GM18909 (cell line): ENCODE measurements around the gene PODXL.
"Not testable (repeated sequence)": the region's sequence is repeated elsewhere in the genome, so short reads cannot be mapped to it uniquely, and the experiment has no call there.

Experiments used
- ATAC-seq: cut with Tn5 transposase; IDR thresholded peaks from one replicate; pipeline ENCODE4 v1.9.1; 2021; ENCODE audit warnings: mild to moderate bottlenecking; ENCODE audit not compliant: unreplicated experiment, poor library complexity

PODXL gene

DNA sequence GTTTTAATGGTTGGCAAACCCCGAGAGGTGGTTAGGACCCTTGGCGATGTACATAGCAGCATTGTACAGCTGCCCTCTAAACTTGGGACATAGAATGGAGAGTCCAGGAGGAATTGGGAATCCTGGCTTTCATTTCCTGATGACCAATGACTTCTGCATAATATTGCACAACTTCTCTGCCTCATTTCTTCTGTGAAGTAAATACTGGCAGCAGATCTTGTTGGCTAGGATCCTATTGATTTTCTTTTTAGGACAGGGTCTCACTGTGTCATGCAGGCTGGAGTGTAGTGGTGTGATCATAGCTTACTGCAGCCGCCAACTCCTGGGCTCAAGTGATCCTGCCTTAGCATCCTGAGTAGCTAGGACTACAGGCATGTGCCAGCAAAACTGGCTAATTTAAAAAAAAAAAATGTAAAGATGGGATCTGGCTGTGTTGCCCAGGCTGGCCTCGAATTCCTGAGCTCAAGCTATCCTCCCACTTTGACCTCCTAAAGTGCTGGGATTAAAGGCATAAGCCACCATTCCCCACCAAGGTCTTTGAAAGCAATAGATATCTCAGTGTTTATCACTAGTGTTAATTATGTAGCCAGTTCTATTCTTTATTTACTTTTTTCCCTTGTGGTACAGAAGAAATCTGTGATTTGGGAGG, 58.1 kb downstream of the PODXL start:
- ATAC-seq, result no peak

DNA sequence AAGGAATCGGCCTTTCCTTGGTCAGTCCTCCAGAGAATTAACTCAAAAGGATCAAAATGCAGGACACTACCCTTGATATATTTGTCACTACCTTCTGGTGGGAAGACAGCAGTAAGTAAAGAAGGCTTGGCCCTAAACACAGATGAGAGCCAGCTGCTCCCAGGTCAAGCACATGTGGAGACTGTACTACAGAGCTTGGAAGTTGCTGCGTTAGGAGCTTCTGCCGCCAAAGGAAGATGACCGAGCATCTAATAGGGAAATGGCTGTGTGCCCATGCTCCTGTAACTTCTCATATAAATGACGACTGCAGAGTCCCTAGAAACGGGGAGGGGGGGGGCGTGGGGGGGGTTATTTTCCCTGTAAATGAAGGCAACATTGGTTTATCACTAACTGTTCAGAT, 59.0 kb downstream of the PODXL start:
- no peak for ATAC-seq

DNA sequence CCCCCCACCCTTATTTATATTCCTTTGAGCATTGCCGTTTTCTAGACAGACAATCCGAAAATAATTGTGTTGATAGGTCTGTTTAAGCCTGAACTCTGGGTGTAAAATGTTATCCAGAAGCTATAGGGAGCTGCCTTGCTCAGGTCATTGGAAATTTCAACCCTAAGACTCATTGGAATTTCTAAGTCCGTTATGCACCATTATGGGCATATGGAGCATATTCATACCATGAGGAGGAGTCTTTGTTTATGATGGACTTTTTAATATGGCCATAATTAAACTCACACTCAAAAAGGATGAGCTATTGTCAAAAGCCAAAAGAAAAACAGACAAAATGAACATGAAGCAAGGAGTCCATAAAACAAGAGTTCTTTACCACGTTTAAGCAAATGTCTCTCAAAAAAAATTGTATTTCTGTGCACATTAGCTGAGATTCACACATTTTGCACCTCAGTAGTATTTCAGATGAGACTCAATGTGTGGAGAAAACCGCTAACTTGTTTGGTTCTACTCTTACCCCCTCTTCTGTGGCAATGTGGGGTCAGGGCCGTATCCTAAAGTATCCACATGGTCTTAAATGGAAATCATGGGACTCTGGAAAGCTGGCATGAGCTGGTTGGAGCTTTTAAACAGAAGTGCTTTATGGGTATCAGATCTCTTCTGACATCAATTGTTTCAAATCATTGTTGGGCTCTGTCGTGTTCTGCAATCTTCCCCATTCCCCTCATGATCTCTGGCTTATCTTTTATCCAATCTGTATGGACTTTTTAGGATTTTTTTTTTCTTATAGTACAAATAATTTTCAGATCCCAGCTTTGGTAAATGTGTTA, 60.5 kb downstream of the PODXL start:
- no peak for ATAC-seq

GRCh38 chr7:131494182-131494581, 62.2 kb downstream of the PODXL start:
- no peak for ATAC-seq

DNA sequence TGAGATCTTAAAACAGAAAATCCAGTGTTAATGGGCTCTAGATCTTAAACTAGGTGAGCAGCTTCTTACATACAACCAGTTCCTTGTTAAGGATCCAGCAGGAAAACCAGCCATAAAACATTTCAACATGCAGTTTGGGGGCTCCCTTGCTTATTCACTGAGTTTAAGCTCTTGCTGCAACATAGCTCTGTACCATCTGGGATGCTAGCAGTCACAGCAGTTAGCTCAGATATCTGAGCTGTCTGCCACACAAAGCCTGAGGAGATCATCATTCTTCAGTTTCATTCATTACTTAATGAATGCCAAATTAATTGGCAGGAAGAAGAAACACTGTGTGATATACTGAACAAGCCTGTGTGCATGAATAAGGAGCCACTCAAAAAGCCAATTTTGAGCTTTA, 62.8 kb downstream of the PODXL start:
- no peak for ATAC-seq

DNA sequence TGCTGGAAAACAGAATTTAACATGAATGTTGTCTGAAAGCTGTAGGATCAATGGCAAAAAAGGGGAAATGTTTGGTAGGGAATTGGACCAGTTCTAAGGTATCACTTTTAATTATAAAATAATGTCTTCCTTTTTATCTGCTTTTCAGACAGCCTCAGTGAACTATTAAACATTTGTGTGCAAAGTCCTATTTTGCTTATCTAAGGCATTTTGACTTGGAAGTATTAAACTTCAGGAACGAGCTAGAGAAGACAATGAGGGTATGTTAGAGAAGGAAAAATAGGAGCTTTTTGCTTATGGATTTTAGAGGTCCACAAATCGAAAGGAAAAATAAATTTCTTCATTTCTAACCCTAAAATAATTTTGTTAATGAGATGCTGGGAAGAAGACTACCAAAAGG, 63.3 kb downstream of the PODXL start:
- no peak for ATAC-seq

GRCh38 chr7:131489881-131490280, 66.5 kb downstream of the PODXL start:
- no peak for ATAC-seq

DNA sequence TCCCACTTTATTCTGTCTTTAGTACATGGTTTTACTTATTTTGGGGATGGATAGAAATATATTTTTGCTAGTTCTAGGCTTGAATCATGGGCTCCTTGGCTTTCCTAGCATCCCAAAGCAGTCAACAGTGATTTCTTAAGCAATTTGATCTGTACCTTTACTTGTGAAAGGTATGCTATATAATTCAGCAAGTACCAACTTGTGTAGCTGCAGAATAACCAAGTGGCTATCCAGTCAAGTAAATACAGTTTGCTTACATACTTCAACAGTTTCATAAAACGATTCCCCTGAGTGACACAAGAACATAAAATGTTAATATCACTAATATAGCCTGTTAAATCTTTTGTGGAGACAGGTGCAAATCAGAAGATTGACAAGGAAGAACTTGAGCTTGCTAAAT, 67.2 kb downstream of the PODXL start:
- ATAC-seq, result no peak

DNA sequence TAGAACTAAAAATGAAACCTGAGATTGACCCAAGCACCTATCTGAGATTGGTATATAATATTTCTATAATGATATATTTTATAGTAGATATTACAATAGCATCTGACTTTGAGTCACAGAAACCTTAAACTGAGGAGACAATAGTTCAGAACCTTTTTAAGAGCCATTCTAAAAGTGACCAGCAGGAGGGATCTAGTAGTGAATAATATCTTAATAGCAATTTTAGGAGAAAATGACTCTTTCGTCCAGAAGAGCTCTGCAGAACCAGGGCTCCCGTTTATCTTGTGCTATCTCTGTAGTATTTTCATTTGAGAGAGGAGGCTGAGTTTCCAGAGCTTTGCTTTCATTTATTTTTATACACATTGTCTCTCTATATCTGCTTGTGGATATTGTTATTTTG, 68.1 kb downstream of the PODXL start:
- no peak for ATAC-seq

DNA sequence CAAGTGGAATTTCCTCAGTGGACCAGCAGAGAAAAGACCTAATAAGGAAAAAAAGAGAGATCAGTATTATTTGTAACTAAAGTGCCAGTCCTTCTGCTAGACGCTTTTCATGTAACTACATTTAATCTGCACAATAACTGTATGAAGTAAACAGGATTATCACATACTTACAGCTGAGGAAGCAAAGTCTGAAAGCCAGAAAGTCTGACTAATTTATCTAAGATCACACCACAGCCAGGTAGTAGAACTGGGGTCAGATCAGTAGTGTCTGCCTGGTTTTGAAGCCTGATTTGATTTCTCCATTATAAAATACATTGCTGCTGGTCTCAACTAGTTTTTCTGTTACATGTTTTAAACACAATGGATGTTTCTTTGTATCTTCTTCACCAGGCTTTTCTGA, 69.2 kb downstream of the PODXL start:
- no peak for ATAC-seq

DNA sequence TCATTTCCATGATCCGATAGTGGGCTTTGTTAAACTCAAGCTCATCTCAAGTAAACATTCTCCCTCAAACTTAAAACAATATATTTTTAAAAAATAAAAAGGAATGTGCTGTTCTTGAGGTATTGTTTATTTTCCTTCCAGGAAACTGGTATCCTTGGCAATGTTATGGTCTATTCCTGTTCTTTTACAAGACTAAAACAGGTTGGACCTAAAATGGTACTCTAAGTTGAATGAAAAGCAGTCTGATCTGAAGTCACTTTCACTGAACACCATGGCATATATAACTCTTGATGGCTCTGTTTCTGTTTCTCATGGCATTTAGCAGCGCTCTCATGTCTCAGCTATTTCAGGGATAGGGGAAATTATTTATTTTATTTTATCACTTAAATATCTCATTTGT, 70.1 kb downstream of the PODXL start:
- ATAC-seq, result no peak

DNA sequence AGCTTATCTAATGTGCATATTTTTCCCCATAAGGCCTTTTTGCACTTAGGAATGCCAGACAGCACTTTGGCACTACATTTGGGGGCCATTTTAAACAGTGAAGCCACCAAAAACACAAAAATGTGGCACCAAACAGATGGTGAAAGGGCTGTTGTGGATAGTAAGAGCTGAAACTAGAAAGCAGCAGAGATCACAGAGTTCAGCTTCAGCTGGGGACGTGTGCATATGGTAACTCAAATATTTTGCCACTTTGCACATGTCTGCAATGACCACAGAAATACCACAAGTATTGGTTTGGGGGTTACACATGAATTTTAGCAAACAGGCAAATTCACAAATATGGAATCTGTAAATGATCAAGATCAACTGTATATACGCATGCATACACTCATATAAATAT, 72.8 kb downstream of the PODXL start:
- ATAC-seq, result peak; percentile 48

- peak; percentile 68 for ATAC-seq
These were observed 73.6 kb downstream of the PODXL start for GRCh38 chr7:131482800-131483199.

GRCh38 chr7:131480384-131481315, 75.8 kb downstream of the PODXL start:
- no peak for ATAC-seq

DNA sequence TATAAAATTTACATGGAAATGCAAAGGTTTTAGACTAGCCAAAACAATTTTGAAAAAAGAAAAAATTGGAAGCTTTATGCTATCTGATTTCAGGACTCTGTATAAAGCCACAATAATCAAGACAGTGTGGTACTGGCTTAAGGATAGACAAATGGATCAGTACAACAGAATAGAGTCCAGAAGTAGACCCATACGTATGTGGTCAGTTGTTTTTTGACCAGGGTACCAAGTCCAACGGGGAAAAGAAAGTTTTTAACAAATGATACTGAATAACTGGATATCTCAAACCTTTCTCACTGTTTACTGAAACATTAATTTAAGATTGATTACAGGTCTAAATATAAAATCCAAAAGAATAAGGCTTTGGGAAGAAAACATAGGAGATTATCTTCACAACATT, 79.7 kb downstream of the PODXL start:
- no peak for ATAC-seq

- ATAC-seq, result no peak
These were observed 85.0 kb downstream of the PODXL start for GRCh38 chr7:131471250-131472004.

DNA sequence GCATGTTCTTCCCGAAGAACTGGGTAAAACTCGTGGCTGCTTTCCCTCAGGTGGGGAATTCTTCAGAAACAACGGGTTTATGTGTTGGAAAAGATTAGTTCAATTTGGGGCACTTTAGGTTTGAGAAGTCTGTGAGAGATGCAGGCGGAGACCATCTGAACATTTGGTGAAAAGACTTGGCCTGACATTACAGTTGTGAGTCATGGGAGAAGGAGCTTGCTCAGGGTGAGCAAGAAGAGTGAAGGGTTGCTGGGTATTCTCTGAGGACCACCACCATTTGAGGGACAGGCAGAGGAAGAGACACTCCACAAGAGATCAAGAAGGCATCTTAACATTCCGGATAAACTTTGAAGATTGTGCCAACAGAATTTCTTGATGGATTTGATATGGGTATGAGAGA, 88.6 kb downstream of the PODXL start:
- no peak for ATAC-seq

DNA sequence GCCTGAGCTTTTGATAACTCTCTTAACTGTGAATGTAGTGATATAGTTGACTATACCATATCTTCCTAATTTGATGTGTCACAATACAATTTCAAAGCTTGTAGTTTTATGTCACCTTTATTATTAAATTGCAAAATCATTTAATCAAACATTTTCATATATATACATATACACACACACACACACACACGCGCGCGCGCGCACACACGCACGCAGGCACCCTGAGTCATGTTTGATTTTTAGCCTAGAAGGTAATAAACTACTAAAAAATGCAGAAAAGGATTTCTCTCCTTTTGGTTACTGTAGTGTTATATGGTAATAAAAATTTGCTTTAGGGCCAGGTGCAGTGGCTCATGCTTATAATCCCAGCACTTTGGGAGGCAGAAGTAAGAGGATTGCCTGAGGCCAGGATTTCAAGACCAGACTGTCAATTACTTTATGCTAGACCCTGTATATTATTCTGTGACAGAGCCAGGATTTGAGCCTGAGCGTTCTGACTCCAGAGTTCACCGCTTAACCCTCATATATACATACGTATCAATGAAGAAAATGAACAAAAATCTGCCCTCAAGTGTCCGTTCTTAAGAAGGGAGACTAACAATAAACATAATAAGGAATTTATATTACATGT, 89.6 kb downstream of the PODXL start:
- no peak for ATAC-seq

DNA sequence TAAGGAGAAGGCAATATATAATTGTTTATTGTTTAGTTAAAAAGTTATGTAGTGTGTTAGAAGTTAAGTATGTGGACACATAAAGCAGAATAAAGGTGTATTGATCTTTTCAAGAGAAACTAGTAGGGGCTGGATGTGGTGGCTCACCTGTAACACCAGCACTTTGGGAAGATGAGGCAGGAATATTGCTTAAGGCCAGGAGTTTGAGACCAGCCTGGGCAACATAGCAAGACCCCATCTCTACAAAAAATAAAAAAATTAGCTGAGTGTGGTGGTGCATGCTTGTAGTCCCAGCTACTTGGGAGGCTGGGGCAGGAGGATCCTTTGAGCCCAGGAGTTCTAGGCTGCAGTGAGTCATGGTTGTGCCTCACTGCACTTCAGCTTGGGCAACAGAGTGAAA, 93.7 kb downstream of the PODXL start:
- ATAC-seq, result not testable (repeated sequence)

DNA sequence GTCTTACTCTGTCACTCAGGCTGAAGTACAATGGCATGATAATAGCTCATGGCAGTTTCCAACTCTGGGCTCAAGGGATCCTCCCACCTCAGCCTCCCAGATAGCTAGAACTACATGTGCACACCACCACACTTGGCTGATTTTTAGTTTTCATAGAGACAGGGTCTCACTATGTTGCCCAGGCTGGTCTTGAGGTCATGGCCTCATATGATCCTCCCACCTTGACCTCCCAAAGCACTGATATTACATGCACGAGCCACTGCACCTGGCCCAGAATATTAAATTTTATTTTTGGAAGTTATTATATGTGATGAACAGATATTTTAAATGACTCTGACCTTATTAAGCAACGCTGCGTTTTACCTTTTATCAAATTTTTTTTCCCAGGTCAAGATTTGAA, 94.4 kb downstream of the PODXL start:
- ATAC-seq, result no peak
